ENCODE data around the gene TMEM200C.

The TMEM200C gene

DNA sequence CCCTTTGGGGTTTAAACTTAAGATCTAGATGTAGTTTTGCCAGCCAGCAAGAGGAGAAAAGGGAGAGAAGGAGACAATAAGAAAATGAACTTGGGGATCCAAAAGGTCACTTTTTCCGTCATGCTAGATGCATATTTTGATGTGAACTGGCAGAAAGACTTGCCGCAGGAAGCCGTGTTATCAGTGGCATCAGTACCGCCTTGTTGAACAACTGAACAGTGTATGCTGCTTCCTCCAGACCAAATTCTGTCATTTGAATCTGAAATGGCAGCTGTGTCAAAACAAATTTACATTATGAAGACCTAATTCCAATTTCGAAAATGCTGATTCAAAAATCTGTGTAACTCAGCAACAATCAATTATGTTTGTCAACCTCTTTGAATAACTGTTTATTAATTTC lies 42.1 kb downstream of the TMEM200C start:
- no peak for DNase-seq (ENCODE audit: low spot score)
- TF ChIP-seq, protein P1, sequence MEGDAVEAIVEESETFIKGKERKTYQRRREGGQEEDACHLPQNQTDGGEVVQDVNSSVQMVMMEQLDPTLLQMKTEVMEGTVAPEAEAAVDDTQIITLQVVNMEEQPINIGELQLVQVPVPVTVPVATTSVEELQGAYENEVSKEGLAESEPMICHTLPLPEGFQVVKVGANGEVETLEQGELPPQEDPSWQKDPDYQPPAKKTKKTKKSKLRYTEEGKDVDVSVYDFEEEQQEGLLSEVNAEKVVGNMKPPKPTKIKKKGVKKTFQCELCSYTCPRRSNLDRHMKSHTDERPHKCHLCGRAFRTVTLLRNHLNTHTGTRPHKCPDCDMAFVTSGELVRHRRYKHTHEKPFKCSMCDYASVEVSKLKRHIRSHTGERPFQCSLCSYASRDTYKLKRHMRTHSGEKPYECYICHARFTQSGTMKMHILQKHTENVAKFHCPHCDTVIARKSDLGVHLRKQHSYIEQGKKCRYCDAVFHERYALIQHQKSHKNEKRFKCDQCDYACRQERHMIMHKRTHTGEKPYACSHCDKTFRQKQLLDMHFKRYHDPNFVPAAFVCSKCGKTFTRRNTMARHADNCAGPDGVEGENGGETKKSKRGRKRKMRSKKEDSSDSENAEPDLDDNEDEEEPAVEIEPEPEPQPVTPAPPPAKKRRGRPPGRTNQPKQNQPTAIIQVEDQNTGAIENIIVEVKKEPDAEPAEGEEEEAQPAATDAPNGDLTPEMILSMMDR (IDR thresholded peaks at IDR 0.05; ENCODE audit: extremely low read depth, missing control alignments), result no peak

DNA sequence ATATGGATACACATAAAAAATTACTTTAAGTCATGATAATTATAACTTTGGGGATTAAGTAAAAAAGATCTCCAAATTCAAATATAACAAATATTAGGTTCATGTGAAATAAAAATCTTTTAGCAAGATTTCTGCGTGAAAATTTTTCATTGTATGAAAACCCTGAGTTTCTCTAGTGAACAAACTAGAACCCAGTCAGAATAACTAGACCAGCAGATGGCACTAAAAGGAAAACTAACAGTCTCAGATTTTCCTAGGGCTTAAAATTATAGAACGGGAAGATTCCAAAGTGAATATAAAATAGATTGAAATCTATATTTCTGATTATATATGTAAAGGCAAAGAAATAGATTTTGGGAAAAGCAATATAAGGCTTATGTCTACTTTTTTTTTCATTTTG lies 43.3 kb downstream of the TMEM200C start:
- no peak for DNase-seq (ENCODE audit: low spot score)
- TF ChIP-seq, protein P1 (IDR thresholded peaks at IDR 0.05; ENCODE audit: extremely low read depth, missing control alignments), result no peak

DNA sequence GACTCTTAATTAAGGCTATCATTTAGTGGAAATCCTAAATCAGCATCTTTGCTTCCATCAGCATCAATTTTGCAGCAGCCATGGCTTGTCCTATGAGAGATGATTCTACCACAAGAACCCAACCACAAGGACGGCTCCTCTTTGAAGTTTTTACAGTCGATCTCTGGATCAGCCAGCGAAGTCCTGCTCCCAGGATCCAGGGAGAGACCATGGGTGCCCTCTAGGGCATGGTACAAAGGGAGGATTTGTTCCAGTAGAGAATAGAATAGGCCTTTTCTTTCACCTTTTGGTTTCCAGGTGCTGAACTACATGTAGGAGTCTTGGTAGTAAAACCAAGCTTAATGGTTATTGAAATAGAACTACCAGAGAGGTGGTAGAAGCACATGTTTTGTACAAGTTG lies 52.7 kb downstream of the TMEM200C start:
- TF ChIP-seq, protein P1 (IDR thresholded peaks at IDR 0.05; ENCODE audit: extremely low read depth, missing control alignments), result no peak
- no peak for DNase-seq (ENCODE audit: low spot score)

DNA sequence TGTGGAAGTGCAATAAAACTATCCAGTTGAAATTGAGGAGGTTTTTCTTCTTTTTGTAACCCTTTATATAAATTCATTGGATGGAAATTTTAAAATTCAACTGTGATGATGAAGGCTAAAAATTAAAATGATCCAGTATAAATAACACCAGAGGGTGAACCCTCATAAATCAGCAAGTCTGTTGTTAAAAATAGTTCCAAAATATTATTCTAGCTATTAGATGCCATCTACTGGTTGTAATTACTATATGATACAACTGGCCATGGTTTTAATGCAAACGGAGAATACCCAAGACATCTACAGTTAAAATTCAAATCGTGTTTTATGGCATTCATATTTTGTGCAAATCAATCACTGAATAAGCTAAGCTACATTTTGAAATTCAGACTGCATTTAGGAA lies 53.8 kb downstream of the TMEM200C start:
- TF ChIP-seq, protein P1 (IDR thresholded peaks at IDR 0.05; ENCODE audit: extremely low read depth, missing control alignments), result no peak
- DNase-seq (ENCODE audit: low spot score), result no peak

DNA sequence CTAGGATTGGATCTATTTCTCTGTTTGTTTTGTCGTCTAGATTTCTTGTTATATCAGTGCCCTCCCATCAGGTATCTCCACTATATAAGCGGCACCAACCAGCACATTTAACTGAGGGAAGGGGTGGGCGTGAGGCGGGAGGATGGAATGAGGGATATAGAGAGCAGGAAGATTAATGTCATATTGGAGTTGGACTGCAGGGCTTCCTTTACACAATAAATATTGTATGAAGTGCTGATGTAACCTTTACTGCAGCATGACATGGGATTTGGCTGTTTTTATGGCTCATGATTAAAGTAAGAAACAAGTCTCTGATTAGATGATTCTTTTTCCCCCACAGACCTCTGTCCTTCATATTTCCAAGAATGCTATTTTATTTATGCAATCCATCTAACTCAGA lies 54.8 kb downstream of the TMEM200C start:
- no peak for DNase-seq (ENCODE audit: low spot score)
- TF ChIP-seq, protein P1 (IDR thresholded peaks at IDR 0.05; ENCODE audit: extremely low read depth, missing control alignments), result no peak

DNA sequence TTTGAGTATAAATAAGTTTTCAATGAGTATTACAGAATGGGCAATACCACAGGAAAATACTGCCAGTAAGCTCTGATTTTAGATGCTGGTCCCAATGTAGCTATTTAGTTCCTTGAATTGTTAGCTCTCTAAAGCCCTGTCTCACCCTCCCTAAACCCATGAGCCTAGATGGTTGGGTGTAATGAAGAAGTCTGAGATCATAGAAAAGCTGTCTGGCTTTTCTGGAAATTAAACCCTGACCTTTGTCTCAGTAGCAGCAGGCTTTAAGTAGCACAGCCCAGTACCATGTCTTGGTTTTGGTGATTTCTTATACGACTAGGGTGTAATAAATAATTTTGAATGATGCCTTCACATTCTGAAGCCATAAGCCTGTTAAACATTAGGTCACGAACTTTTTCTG lies 55.3 kb downstream of the TMEM200C start:
- no peak for DNase-seq (ENCODE audit: low spot score)
- TF ChIP-seq, protein P1 (IDR thresholded peaks at IDR 0.05; ENCODE audit: extremely low read depth, missing control alignments), result no peak

DNA sequence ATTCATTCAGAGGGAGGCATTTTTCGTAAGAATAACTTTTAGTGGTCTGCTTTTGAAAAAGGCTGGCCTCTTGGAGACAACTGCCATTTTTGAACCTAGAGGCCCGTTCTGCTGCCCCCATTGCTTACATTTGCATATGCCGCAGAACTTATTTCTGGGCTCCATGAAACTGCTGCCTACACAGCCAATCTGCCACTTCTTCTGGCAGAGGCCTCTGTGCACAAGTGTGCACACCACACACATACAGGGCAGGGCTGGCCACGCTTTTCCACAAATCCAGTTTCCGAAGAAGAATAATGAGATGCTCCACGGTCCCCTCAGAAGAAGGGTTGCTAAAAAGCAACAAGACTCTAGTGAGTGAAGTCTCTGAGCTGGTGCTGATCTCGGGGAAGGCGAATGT lies 56.2 kb downstream of the TMEM200C start:
- TF ChIP-seq, protein P1 (IDR thresholded peaks at IDR 0.05; ENCODE audit: extremely low read depth, missing control alignments), result no peak
- no peak for DNase-seq (ENCODE audit: low spot score)
